Measurements from ENCODE around the gene TMEM130. TPM values are rescaled to one million over a fixed set of nuclear protein-coding genes. Genes with fewer than 3 reads are reported as not detected.
A peak's percentile ranks its signal among the peaks of the same experiment; 100 is the strongest.

TMEM130 gene
- total and polyA plus RNA-seq, 10 of the 15 experiments (the other 5 are each of a cell fraction or from before 2014, with no cell fraction given): 0.04 to 0.15 (median 0.11) TPM; not detected in 7

DNA sequence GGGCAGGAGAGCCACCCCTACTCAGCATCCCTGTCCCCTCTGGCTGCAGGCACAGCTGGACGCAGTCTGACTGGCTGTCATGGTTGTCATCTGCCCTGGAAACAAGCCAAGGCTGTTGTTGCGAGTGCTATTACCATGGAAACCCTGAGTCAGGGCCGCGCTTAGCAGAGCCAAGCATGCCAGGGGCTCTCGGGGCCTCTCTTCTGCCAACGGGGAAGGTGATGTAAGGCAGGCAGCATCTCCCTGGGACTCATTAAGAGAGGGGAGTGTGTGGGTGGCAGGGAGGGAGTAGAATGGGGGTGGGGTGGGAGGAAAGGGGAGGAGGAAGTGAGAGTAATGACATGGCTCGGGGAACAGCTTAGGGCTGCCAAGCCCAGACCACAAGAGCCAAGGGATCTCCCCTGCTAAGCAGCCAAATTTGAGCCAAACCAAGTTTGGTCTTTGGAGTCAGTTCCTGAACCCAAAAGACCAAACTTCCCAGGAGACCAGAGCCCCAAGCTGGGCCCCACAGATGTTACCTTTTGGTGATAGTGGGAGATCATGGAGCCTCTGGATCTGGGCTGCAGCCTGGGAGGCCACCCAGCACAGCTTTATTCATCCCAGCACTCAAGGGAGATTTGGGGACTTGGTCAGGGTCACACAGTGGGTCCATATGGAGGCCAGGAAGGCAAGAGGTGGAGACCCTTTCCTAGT lies 67.6 kb downstream of the TMEM130 start (continued):
- TF ChIP-seq, protein P1, sequence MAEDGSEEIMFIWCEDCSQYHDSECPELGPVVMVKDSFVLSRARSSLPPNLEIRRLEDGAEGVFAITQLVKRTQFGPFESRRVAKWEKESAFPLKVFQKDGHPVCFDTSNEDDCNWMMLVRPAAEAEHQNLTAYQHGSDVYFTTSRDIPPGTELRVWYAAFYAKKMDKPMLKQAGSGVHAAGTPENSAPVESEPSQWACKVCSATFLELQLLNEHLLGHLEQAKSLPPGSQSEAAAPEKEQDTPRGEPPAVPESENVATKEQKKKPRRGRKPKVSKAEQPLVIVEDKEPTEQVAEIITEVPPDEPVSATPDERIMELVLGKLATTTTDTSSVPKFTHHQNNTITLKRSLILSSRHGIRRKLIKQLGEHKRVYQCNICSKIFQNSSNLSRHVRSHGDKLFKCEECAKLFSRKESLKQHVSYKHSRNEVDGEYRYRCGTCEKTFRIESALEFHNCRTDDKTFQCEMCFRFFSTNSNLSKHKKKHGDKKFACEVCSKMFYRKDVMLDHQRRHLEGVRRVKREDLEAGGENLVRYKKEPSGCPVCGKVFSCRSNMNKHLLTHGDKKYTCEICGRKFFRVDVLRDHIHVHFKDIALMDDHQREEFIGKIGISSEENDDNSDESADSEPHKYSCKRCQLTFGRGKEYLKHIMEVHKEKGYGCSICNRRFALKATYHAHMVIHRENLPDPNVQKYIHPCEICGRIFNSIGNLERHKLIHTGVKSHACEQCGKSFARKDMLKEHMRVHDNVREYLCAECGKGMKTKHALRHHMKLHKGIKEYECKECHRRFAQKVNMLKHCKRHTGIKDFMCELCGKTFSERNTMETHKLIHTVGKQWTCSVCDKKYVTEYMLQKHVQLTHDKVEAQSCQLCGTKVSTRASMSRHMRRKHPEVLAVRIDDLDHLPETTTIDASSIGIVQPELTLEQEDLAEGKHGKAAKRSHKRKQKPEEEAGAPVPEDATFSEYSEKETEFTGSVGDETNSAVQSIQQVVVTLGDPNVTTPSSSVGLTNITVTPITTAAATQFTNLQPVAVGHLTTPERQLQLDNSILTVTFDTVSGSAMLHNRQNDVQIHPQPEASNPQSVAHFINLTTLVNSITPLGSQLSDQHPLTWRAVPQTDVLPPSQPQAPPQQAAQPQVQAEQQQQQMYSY (CRISPR knock-in tag; IDR thresholded peaks at IDR 0.05): no peak
- TF ChIP-seq, protein P2, sequence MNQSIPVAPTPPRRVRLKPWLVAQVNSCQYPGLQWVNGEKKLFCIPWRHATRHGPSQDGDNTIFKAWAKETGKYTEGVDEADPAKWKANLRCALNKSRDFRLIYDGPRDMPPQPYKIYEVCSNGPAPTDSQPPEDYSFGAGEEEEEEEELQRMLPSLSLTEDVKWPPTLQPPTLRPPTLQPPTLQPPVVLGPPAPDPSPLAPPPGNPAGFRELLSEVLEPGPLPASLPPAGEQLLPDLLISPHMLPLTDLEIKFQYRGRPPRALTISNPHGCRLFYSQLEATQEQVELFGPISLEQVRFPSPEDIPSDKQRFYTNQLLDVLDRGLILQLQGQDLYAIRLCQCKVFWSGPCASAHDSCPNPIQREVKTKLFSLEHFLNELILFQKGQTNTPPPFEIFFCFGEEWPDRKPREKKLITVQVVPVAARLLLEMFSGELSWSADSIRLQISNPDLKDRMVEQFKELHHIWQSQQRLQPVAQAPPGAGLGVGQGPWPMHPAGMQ (IDR thresholded peaks at IDR 0.05; ENCODE audit: borderline replicate concordance): no peak
- TF ChIP-seq SMC3 (IDR thresholded peaks at IDR 0.05; ENCODE audit: borderline replicate concordance, low read length) (peak; percentile 20), CBFB (IDR thresholded peaks at IDR 0.05; ENCODE audit: low read depth) (peak; percentile 67), CHD2 (IDR thresholded peaks at IDR 0.05; ENCODE audit: borderline replicate concordance, low read depth, low read length) (peak; percentile 45; the same call in 1 of the 2 replicates), RFX5 (IDR thresholded peaks at IDR 0.05; ENCODE audit: low read depth, low read length) (no peak), EED (IDR thresholded peaks at IDR 0.05; ENCODE audit: low read depth) (peak; percentile 96), STAT1 (conservative IDR thresholded peaks at IDR 0.05) (no peak), YBX1 (IDR thresholded peaks at IDR 0.05) (no peak), TCF3 (IDR thresholded peaks at IDR 0.05; ENCODE audit: borderline replicate concordance, insufficient read depth, low read depth, low read length) (peak; percentile 79; the same call in 1 of the 2 replicates), MEF2A (IDR thresholded peaks at IDR 0.05; ENCODE audit: insufficient read depth, low read depth, low read length) (peak; percentile 56; the same call in 1 of the 2 replicates), SPI1 (IDR thresholded peaks at IDR 0.05; ENCODE audit: borderline replicate concordance, insufficient read depth, low read depth, low read length) (peak; percentile 92), EZH2 (IDR thresholded peaks at IDR 0.05; ENCODE audit: borderline replicate concordance, control insufficient read depth, low read depth, low read length) (no peak), KLF5 (IDR thresholded peaks at IDR 0.05; ENCODE audit: partially characterized antibody) (no peak), RCOR1 (conservative IDR thresholded peaks at IDR 0.05; ENCODE audit: low read depth, low read length) (0 out of 2 replicates have a peak, but pooled peaks have one; percentile 82), BCL11A (IDR thresholded peaks at IDR 0.05; ENCODE audit: low read depth, low read length) (peak; percentile 89), NFYA (IDR thresholded peaks at IDR 0.05; ENCODE audit: borderline replicate concordance, low read depth, low read length) (no peak), ZNF217 (IDR thresholded peaks at IDR 0.05) (no peak)
- TF ChIP-seq, protein P3, sequence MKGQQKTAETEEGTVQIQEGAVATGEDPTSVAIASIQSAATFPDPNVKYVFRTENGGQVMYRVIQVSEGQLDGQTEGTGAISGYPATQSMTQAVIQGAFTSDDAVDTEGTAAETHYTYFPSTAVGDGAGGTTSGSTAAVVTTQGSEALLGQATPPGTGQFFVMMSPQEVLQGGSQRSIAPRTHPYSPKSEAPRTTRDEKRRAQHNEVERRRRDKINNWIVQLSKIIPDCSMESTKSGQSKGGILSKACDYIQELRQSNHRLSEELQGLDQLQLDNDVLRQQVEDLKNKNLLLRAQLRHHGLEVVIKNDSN (IDR thresholded peaks at IDR 0.05; ENCODE audit: borderline replicate concordance, extremely low read length, insufficient read depth, low read depth, low read length): no peak
- TF ChIP-seq, protein P4, sequence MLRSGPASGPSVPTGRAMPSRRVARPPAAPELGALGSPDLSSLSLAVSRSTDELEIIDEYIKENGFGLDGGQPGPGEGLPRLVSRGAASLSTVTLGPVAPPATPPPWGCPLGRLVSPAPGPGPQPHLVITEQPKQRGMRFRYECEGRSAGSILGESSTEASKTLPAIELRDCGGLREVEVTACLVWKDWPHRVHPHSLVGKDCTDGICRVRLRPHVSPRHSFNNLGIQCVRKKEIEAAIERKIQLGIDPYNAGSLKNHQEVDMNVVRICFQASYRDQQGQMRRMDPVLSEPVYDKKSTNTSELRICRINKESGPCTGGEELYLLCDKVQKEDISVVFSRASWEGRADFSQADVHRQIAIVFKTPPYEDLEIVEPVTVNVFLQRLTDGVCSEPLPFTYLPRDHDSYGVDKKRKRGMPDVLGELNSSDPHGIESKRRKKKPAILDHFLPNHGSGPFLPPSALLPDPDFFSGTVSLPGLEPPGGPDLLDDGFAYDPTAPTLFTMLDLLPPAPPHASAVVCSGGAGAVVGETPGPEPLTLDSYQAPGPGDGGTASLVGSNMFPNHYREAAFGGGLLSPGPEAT (IDR thresholded peaks at IDR 0.05; ENCODE audit: low read depth): 0 out of 2 replicates have a peak, but pooled peaks have one; percentile 36

All from GM12878 (cell line).